Loucy (cell line): ENCODE measurements around the gene GBX2.

Experiments used
- CTCF ChIP-seq: fragments of 200-600 bp; sonication (generic); conservative IDR thresholded peaks from 2 replicates; pipeline ENCODE4 v1.5.1; 2014; ENCODE audit warnings: mild to moderate bottlenecking, antibody characterized with exemption, low read length
- EZH2phosphoT487 ChIP-seq: fragments of 200-600 bp; IDR thresholded peaks from 2 replicates; pipeline ENCODE4 v1.6.1; 2018; ENCODE audit warnings: antibody characterized with exemption, mild to moderate bottlenecking, moderate library complexity, borderline replicate concordance

GRCh38 chr2:236211296-236211695 lies 43.1 kb upstream of the GBX2 start:
- TF ChIP-seq CTCF = no peak
- no peak for TF ChIP-seq EZH2phosphoT487
